ENCODE results near the gene SLC29A3.

DNA sequence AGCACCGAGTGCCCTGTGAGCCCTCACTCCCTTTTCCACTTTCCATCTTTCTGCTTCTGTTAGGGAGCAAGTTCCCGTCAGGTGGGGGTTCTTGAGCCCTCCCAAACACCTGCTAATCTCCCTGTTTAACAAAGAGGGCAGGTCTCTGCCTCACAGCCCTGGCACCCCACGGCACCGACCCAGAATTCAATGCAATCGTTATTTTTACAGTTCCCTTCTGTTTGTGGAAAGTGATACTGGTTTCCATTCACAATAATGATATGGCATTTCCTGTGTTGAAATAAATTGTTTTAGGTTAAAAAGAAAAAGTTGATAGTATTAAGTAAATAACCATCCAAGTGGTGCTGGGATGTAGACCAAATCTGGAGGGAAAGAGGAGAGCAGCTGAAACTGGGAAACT is 38.8 kb upstream of the SLC29A3 start:
- TF ChIP-seq CTCF (conservative IDR thresholded peaks at IDR 0.05 in 1 of 2, IDR thresholded peaks at IDR 0.05 in 1 of 2; ENCODE audit: low read depth in 1 of 2, low read length in 2 of 2) (no peak), EZH2 (IDR thresholded peaks at IDR 0.05; ENCODE audit: low read length, missing control alignments) (no peak)
